H1 (cell line): ENCODE results near the gene MCM5. TPM values are rescaled to one million over a fixed set of nuclear protein-coding genes. Genes with fewer than 3 reads are reported as not detected.

ENCODE experiments used
- CTCF ChIA-PET: fragments of 300-600 bp; sonication (Branson Sonifier 250); formaldehyde crosslinking; loops from one replicate; lab custom pipeline; 2021; ENCODE audit not compliant: partially characterized antibody; lab: Charles Lee
- POLR2A ChIA-PET: fragments of 300-600 bp; sonication (Branson Sonifier 250); formaldehyde crosslinking; loops from one replicate; lab custom pipeline; 2021; ENCODE audit warnings: inconsistent platforms; ENCODE audit not compliant: partially characterized antibody; lab: Charles Lee
- DNase-seq, 2 experiments: peaks; one replicate each; pipeline versions ENCODE4 v3.0.0 to v3.0.0-alpha.2; 2010 to 2022; ENCODE audit warnings: low spot score in 2 of 2, low read depth in 1 of 2, mixed read lengths in 1 of 2
- FAIRE-seq: peaks from 2 replicates; lab custom pipeline; 2011; peaks lifted over from hg19 to GRCh38; lab: Jason Lieb, UNC
- H2AFZ ChIP-seq: 2 replicates; pipeline ENCODE4 v1.8.1; 2012; ENCODE audit warnings: low read length, inconsistent platforms
- H2AK5ac ChIP-seq: 2 replicates; pipeline ENCODE4 v1.6.1; 2013; ENCODE audit warnings: low read depth, low read length
- H2BK120ac ChIP-seq: replicated peaks from 2 replicates; pipeline ENCODE3; 2013; ENCODE audit warnings: low read depth, low read length, inconsistent platforms
- H2BK12ac ChIP-seq: 2 replicates; pipeline ENCODE4 v1.6.1; 2013; ENCODE audit warnings: low read depth, low read length
- H2BK15ac ChIP-seq: 2 replicates; pipeline ENCODE4 v1.6.1; 2013; ENCODE audit warnings: low read length
- H2BK20ac ChIP-seq: 2 replicates; pipeline ENCODE4 v1.6.1; 2013; ENCODE audit warnings: low read length
- H2BK5ac ChIP-seq: 2 replicates; pipeline ENCODE4 v1.6.1; 2013; ENCODE audit warnings: low read depth, low read length
- H3K14ac ChIP-seq: 2 replicates; pipeline ENCODE4 v1.6.1; 2013; ENCODE audit warnings: inconsistent platforms; ENCODE audit not compliant: insufficient read length
- H3K18ac ChIP-seq: 2 replicates; pipeline ENCODE4 v1.6.1; 2013; ENCODE audit warnings: low read length; ENCODE audit errors: extremely low read depth
- H3K23ac ChIP-seq: 2 replicates; pipeline ENCODE4 v1.6.1; 2013; ENCODE audit warnings: inconsistent platforms; ENCODE audit not compliant: insufficient read length
- H3K23me2 ChIP-seq: 2 replicates; pipeline ENCODE4 v1.6.1; 2013; ENCODE audit warnings: low read depth, low read length
- H3K27ac ChIP-seq: 2 replicates; pipeline ENCODE4 v1.6.1; 2011; ENCODE audit warnings: low read depth, low read length, inconsistent platforms
- H3K27me3 ChIP-seq, 4 experiments: replicated peaks in 1 of 4; 1 replicate in 1 of 4; 2 replicates in 3 of 4; pipeline versions ENCODE4 v1.6.1 to v1.8.1; 2011 to 2013; ENCODE audit warnings: low read length in 3 of 4, mild to moderate bottlenecking in 3 of 4, inconsistent platforms in 2 of 4, mixed read lengths in 2 of 4, moderate library complexity in 1 of 4; ENCODE audit not compliant: control insufficient read depth in 3 of 4, insufficient read depth in 3 of 4; ENCODE audit errors: extremely low read depth in 1 of 4
- H3K36me3 ChIP-seq, 4 experiments: 2 replicates each; pipeline versions ENCODE4 v1.6.1 to v1.8.1; 2011 to 2013; ENCODE audit warnings: mild to moderate bottlenecking in 4 of 4, low read length in 3 of 4, moderate library complexity in 2 of 4, control low read depth in 1 of 4, inconsistent platforms in 1 of 4; ENCODE audit not compliant: insufficient read depth in 4 of 4, control insufficient read depth in 2 of 4
- H3K4ac ChIP-seq: replicated peaks from 2 replicates; pipeline ENCODE3; 2013; ENCODE audit warnings: low read length, low read depth, mixed read lengths, inconsistent platforms; ENCODE audit not compliant: insufficient read length
- H3K4me1 ChIP-seq, 4 experiments: replicated peaks in 1 of 4; 1 replicate in 1 of 4; 2 replicates in 3 of 4; pipeline versions ENCODE4 v1.6.1 to v1.8.1; 2011 to 2013; ENCODE audit warnings: low read length in 3 of 4, inconsistent platforms in 2 of 4, mixed read lengths in 1 of 4; ENCODE audit not compliant: insufficient read depth in 4 of 4, control insufficient read depth in 3 of 4
- H3K4me2 ChIP-seq, 2 experiments: 2 replicates each; pipeline versions ENCODE4 v1.6.1 to v1.8.1; 2011 to 2013; ENCODE audit warnings: low read depth in 2 of 2, low read length in 2 of 2, control low read depth in 1 of 2, inconsistent platforms in 1 of 2, mild to moderate bottlenecking in 1 of 2; ENCODE audit not compliant: insufficient read depth in 1 of 2
- H3K4me3 ChIP-seq, 4 experiments: fragments of 200-600, 300-600 bp in 1 of 4; sonication (generic), shearing (Covaris generic), sonication (Bioruptor Twin) in 1 of 4; 2 replicates each; pipeline versions ENCODE4 v1.5.1 to v1.8.1; 2011 to 2016; ENCODE audit warnings: low read length in 4 of 4, low read depth in 3 of 4, control low read depth in 2 of 4, inconsistent platforms in 2 of 4, mild to moderate bottlenecking in 2 of 4, mixed read lengths in 1 of 4, moderate library complexity in 1 of 4; ENCODE audit not compliant: insufficient read depth in 2 of 4; ENCODE audit errors: extremely low read depth in 1 of 4
- H3K56ac ChIP-seq: replicated peaks from 2 replicates; pipeline ENCODE3; 2013; ENCODE audit warnings: low read depth, mild to moderate bottlenecking, mixed read lengths, low read length, inconsistent platforms; ENCODE audit not compliant: insufficient read length
- H3K79me1 ChIP-seq: 2 replicates; pipeline ENCODE4 v1.6.1; 2013; ENCODE audit warnings: low read depth, low read length, control low read depth
- H3K79me2 ChIP-seq, 2 experiments: 2 replicates each; pipeline versions ENCODE4 v1.6.1 to v1.8.1; 2012 to 2013; ENCODE audit warnings: low read length in 2 of 2, mild to moderate bottlenecking in 2 of 2, inconsistent platforms in 1 of 2; ENCODE audit not compliant: insufficient read depth in 2 of 2, control insufficient read depth in 1 of 2
- H3K9ac ChIP-seq, 4 experiments: replicated peaks in 1 of 4; 1 replicate in 1 of 4; 2 replicates in 3 of 4; pipeline versions ENCODE4 v1.6.1 to v1.8.1; 2011 to 2013; ENCODE audit warnings: low read depth in 3 of 4, low read length in 3 of 4, control low read depth in 2 of 4, mild to moderate bottlenecking in 2 of 4, moderate library complexity in 2 of 4, inconsistent platforms in 1 of 4; ENCODE audit errors: extremely low read depth in 1 of 4
- H3K9me3 ChIP-seq, 2 experiments: 2 replicates each; pipeline versions ENCODE4 v1.6.1 to v1.8.1; 2012 to 2013; ENCODE audit warnings: mild to moderate bottlenecking in 2 of 2, moderate library complexity in 2 of 2, control low read depth in 1 of 2, inconsistent platforms in 1 of 2, low read depth in 1 of 2, low read length in 1 of 2, mixed read lengths in 1 of 2; ENCODE audit not compliant: insufficient read depth in 2 of 2
- H4K20me1 ChIP-seq, 2 experiments: replicated peaks in 1 of 2; 2 replicates each; pipeline versions ENCODE3 to v1.8.1; 2011 to 2013; ENCODE audit warnings: inconsistent platforms in 2 of 2, low read length in 2 of 2, mild to moderate bottlenecking in 1 of 2; ENCODE audit not compliant: insufficient read depth in 2 of 2, control insufficient read depth in 1 of 2
- H4K5ac ChIP-seq: 2 replicates; pipeline ENCODE4 v1.6.1; 2013; ENCODE audit warnings: low read length, low read depth, mixed read lengths, inconsistent platforms; ENCODE audit not compliant: insufficient read length
- H4K8ac ChIP-seq: 2 replicates; pipeline ENCODE4 v1.8.0; 2013; ENCODE audit warnings: mild to moderate bottlenecking, moderate library complexity, low read length, inconsistent platforms; ENCODE audit not compliant: insufficient read depth; ENCODE audit errors: extremely low read depth
- H4K91ac ChIP-seq: replicated peaks from 2 replicates; pipeline ENCODE3; 2013; ENCODE audit warnings: low read length, mixed read lengths, inconsistent platforms; ENCODE audit not compliant: insufficient read length
- CTCF ChIP-seq, 3 experiments: IDR thresholded peaks; 1 replicate in 2 of 3; 2 replicates in 1 of 3; pipeline versions ENCODE4 v1.5.1 to v1.6.1; 2011; ENCODE audit warnings: low read length in 3 of 3, mild to moderate bottlenecking in 3 of 3, inconsistent platforms in 2 of 3, low read depth in 1 of 3, moderate library complexity in 1 of 3; ENCODE audit not compliant: insufficient read depth in 1 of 3; ENCODE audit errors: control extremely low read depth in 1 of 3
- RAD21 ChIP-seq, 2 experiments: IDR thresholded peaks in 1 of 2; conservative IDR thresholded peaks in 1 of 2; 2 replicates each; pipeline ENCODE4 v1.6.1; 2011; ENCODE audit warnings: low read depth in 2 of 2, low read length in 2 of 2, improper control_type of control experiment in 1 of 2, inconsistent platforms in 1 of 2, mild to moderate bottlenecking in 1 of 2, moderate library complexity in 1 of 2
- USF2 ChIP-seq: IDR thresholded peaks from 2 replicates; pipeline ENCODE4 v1.6.1; 2011; ENCODE audit warnings: low read length, improper control_type of control experiment
- WGBS, 2 experiments: shearing (Covaris generic) in 1 of 2; methylation state at CpG; one replicate each; pipeline versions ENCODE4 v1.1.6 to v1.1.7; 2013 to 2015; ENCODE audit warnings: low lambda C conversion rate in 2 of 2, mixed read lengths in 2 of 2, inconsistent platforms in 1 of 2, low coverage in 1 of 2, missing lambda C conversion rate in 1 of 2; ENCODE audit not compliant: insufficient replicate concordance in 2 of 2, insufficient coverage in 1 of 2, insufficient read length in 1 of 2; ENCODE audit errors: extremely low coverage in 1 of 2, missing lambda C conversion rate in 1 of 2; 5-methylcytosine and 5-hydroxymethylcytosine counted together
- polyA plus RNA-seq, 7 experiments: library from polyadenylated mRNA; depleted of rRNA in 3 of 7; stranded (reverse) in 5 of 7; unstranded in 2 of 7; fragments of >200 nt in 5 of 7; fragments of 200-250 nt in 2 of 7; gene quantifications; 1 replicate in 5 of 7; 2 replicates in 1 of 7; 4 replicates in 1 of 7; pipeline versions ENCODE4 v1.2.1 to v1.2.3, GENCODE V29; 2011 to 2013; ENCODE audit warnings: missing spikeins in 2 of 7, mixed read lengths in 2 of 7
- total RNA-seq: library from RNA; stranded (reverse); fragmentation: NEBNext Ultra II Directional; extraction: Animal tissue kit (Norgen Biotek cat#: 25700); gene quantifications from 2 replicates; pipeline ENCODE4 v1.2.1, GENCODE V29; 2021

The MCM5 gene
- total and polyA plus RNA-seq, 2 of the 8 experiments (the other 6 are each of a cell fraction or from before 2014, with no cell fraction given): 210 to 305 TPM

GRCh38 chr22:35367331-35367886, 32.5 kb upstream of the MCM5 start:
- Histone ChIP-seq H4K20me1 (no peaks in the 10 kb centered on the region), H3K14ac (no peak overlapping the region), H3K23me2 (peaks cover 2% of the 10 kb centered on the region; the same call in 1 of the 2 replicates), H2BK120ac (no peak overlapping the region), H2BK12ac (no peak overlapping the region), H4K5ac (no peak overlapping the region), H3K23ac (no peak overlapping the region), H4K91ac (no peak overlapping the region), H4K8ac (no peak overlapping the region), H3K79me2 (no peaks in the 10 kb centered on the region), H3K79me1 (no peaks in the 10 kb centered on the region), H3K4ac (no peak overlapping the region), H2BK20ac (peak overlapping the region; percentile 13; the same call in 1 of the 2 replicates), H3K27me3 (no peaks in the 10 kb centered on the region), H3K36me3 (no peaks in the 10 kb centered on the region), H3K4me3 (no peak overlapping the region), H2BK15ac (no peak overlapping the region), H3K56ac (no peak overlapping the region), H3K9me3 (no peaks in the 10 kb centered on the region), H2AFZ (no peak overlapping the region), H3K27ac (no peak overlapping the region), H3K9ac (no peak overlapping the region), H2BK5ac (no peak overlapping the region), H3K4me2 (no peak overlapping the region), H3K4me1 (peaks cover 2 to 12% (median 8%) of the 10 kb centered on the region in 4 experiments), H2AK5ac (no peak overlapping the region), H3K18ac (no peak overlapping the region)
- CTCF ChIA-PET: interaction anchor here (0.9 to 1.8 kb wide), 2 partner anchors 13 to 224 kb away, joined by 3 to 6 read pairs; partner anchors contain the start of gene HMOX1
- no peak for DNase-seq
- no peak for FAIRE-seq
- WGBS, 2 experiments: 93% methylated on average over 9 of the region's 9 CpGs; no CpG with 5 or more reads in 1 of the 2 experiments
- POLR2A ChIA-PET: interaction anchor here (0.8 to 57.4 kb wide), 3 partner anchors 9 to 75 kb away, joined by 3 to 1995 read pairs (median 3); partner anchors contain the start of gene MCM5
- TF ChIP-seq CTCF (IDR thresholded peaks at IDR 0.05; ENCODE audit: control extremely low read depth in 1 of 3, insufficient read depth in 1 of 3, low read depth in 1 of 3, low read length in 3 of 3): peak in 1 of 3 experiments; percentile 11; a peak in 1 of 4 replicates
- no peak for TF ChIP-seq USF2
- peak; percentile 23 to 28; a peak in 3 of 4 replicates for TF ChIP-seq RAD21 (IDR thresholded peaks at IDR 0.05 in 1 of 2, conservative IDR thresholded peaks at IDR 0.05 in 1 of 2; ENCODE audit: low read depth in 2 of 2, low read length in 2 of 2)
